Vagina (tissue), 2 donors: Measurements from ENCODE around the gene ATAD3B. TPM values are rescaled to one million over a fixed set of nuclear protein-coding genes. Genes with fewer than 3 reads are reported as not detected.

Source experiments
- DNase-seq, 2 donors: peaks; one replicate each; pipeline ENCODE4 v3.0.0-alpha.2; 2017; ENCODE audit errors: extremely low spot score in 2 of 2
- H3K27ac ChIP-seq: fragments of 200-600 bp; sonication (generic); one replicate; pipeline ENCODE4 v1.5.1; 2019
- H3K27me3 ChIP-seq: fragments of 200-600 bp; sonication (generic); one replicate; pipeline ENCODE4 v1.5.1; 2019
- H3K36me3 ChIP-seq, 2 donors: fragments of 200-600 bp; sonication (generic); one replicate each; pipeline ENCODE4 v1.5.1; 2017 to 2019
- H3K4me1 ChIP-seq: fragments of 200-600 bp; sonication (generic); one replicate; pipeline ENCODE4 v1.5.1; 2019
- H3K4me3 ChIP-seq, 2 donors: fragments of 200-600 bp; sonication (generic); 1 replicate in 1 of 2; 2 replicates in 1 of 2; pipeline ENCODE4 v1.5.1; 2016 to 2019
- H3K9me3 ChIP-seq: fragments of 200-600 bp; sonication (generic); one replicate; pipeline ENCODE4 v1.5.1; 2019
- POLR2A ChIP-seq, 2 donors: fragments of 450-650 bp; IDR thresholded peaks; one replicate each; pipeline ENCODE4 v1.6.1; 2017; ENCODE audit warnings: antibody characterized with exemption in 2 of 2, mild to moderate bottlenecking in 2 of 2, moderate library complexity in 2 of 2
- POLR2AphosphoS5 ChIP-seq, 2 donors: sonication (generic); formaldehyde crosslinking; IDR thresholded peaks; one replicate each; pipeline ENCODE4 v1.9.0; 2017; ENCODE audit warnings: antibody characterized with exemption in 2 of 2, mild to moderate bottlenecking in 2 of 2, low read depth in 1 of 2; ENCODE audit not compliant: insufficient read depth in 1 of 2
- intact Hi-C: fragments of 100-400 bp; cut with DNase I; formaldehyde crosslinking; loops from one replicate; pipeline ENCODE4 v1.15.1; 2023
- total RNA-seq: library from RNA; depleted of rRNA; stranded (reverse); fragments of >200 nt; gene quantifications from one replicate; pipeline ENCODE4 v1.2.3, GENCODE V29; 2016
- TF ChIP-seq, protein P1 (sequence below), 3 experiments: fragments of 450-650 bp in 2 of 3; fragments of 200-600 bp in 1 of 3; sonication (generic) in 1 of 3; IDR thresholded peaks; one replicate each; pipeline ENCODE4 v1.5.1; 2017 to 2019; ENCODE audit warnings: antibody characterized with exemption in 3 of 3, mild to moderate bottlenecking in 2 of 3, moderate library complexity in 2 of 3

The ATAD3B gene
- total RNA-seq, 1 donor from 2014 or later: 17.7 TPM

GRCh38 chr1:1430114-1430982 lies 41.2 kb upstream of the ATAD3B start:
- Histone ChIP-seq H3K4me3 (peak overlapping the region; percentile 19 to 24), H3K27ac (peak overlapping the region; percentile 90), H3K9me3 (no peaks in the 10 kb centered on the region), H3K27me3 (no peaks in the 10 kb centered on the region), H3K36me3 (no peaks in the 10 kb centered on the region), H3K4me1 (peaks cover 65% of the 10 kb centered on the region)
- DNase-seq: no peak
- no peak for TF ChIP-seq POLR2A (IDR thresholded peaks at IDR 0.05)
- peak; percentile 70 to 77 for TF ChIP-seq POLR2AphosphoS5 (IDR thresholded peaks at IDR 0.05; ENCODE audit: insufficient read depth in 1 of 2, low read depth in 1 of 2)
- intact Hi-C loops: no loop called here

GRCh38 chr1:1430992-1431844 lies 40.3 kb upstream of the ATAD3B start:
- intact Hi-C loops: no loop called here
- peak overlapping the region in 1 of 2 donors; percentile 24 for H3K4me3 ChIP-seq
- H3K27me3 ChIP-seq: no peaks in the 10 kb centered on the region
- H3K36me3 ChIP-seq: no peaks in the 10 kb centered on the region
- H3K27ac ChIP-seq: peak overlapping the region; percentile 90
- no peaks in the 10 kb centered on the region for H3K9me3 ChIP-seq
- H3K4me1 ChIP-seq: peaks cover 69% of the 10 kb centered on the region
- TF ChIP-seq POLR2AphosphoS5 (IDR thresholded peaks at IDR 0.05; ENCODE audit: insufficient read depth in 1 of 2, low read depth in 1 of 2): no peak
- TF ChIP-seq, protein P1, sequence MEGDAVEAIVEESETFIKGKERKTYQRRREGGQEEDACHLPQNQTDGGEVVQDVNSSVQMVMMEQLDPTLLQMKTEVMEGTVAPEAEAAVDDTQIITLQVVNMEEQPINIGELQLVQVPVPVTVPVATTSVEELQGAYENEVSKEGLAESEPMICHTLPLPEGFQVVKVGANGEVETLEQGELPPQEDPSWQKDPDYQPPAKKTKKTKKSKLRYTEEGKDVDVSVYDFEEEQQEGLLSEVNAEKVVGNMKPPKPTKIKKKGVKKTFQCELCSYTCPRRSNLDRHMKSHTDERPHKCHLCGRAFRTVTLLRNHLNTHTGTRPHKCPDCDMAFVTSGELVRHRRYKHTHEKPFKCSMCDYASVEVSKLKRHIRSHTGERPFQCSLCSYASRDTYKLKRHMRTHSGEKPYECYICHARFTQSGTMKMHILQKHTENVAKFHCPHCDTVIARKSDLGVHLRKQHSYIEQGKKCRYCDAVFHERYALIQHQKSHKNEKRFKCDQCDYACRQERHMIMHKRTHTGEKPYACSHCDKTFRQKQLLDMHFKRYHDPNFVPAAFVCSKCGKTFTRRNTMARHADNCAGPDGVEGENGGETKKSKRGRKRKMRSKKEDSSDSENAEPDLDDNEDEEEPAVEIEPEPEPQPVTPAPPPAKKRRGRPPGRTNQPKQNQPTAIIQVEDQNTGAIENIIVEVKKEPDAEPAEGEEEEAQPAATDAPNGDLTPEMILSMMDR (IDR thresholded peaks at IDR 0.05): no peak
- TF ChIP-seq POLR2A (IDR thresholded peaks at IDR 0.05): no peak
- no peak for DNase-seq

GRCh38 chr1:1431845-1432273 lies 39.7 kb upstream of the ATAD3B start:
- peaks cover 76% of the 10 kb centered on the region for H3K4me1 ChIP-seq
- no peak overlapping the region for H3K4me3 ChIP-seq
- TF ChIP-seq POLR2AphosphoS5 (IDR thresholded peaks at IDR 0.05; ENCODE audit: insufficient read depth in 1 of 2, low read depth in 1 of 2): peak in 1 of 2 donors; percentile 52
- TF ChIP-seq, protein P1 (IDR thresholded peaks at IDR 0.05): no peak
- H3K27me3 ChIP-seq: no peaks in the 10 kb centered on the region
- DNase-seq: no peak
- peak overlapping the region; percentile 90 for H3K27ac ChIP-seq
- H3K9me3 ChIP-seq: no peaks in the 10 kb centered on the region
- H3K36me3 ChIP-seq: no peaks in the 10 kb centered on the region
- intact Hi-C loops: no loop called here

GRCh38 chr1:1432274-1432950 lies 39.2 kb upstream of the ATAD3B start:
- intact Hi-C loops: no loop called here
- Histone ChIP-seq H3K27ac (peak overlapping the region; percentile 90), H3K27me3 (no peaks in the 10 kb centered on the region), H3K4me1 (peaks cover 81% of the 10 kb centered on the region), H3K36me3 (no peaks in the 10 kb centered on the region), H3K9me3 (no peaks in the 10 kb centered on the region), H3K4me3 (peak overlapping the region in 1 of 2 donors; percentile 2)
- DNase-seq: no peak
- TF ChIP-seq POLR2AphosphoS5 (IDR thresholded peaks at IDR 0.05; ENCODE audit: insufficient read depth in 1 of 2, low read depth in 1 of 2): no peak
- TF ChIP-seq, protein P1 (IDR thresholded peaks at IDR 0.05): no peak
- TF ChIP-seq POLR2A (IDR thresholded peaks at IDR 0.05): no peak
